GDM1 (cell line): ENCODE results near the gene DEFB131A.
"Not testable (repeated sequence)": the region's sequence is repeated elsewhere in the genome, so short reads cannot be mapped to it uniquely, and the experiment has no call there.

Experiments used
- DNase-seq: peaks from one replicate; lab custom pipeline; 2025; lab: John Stamatoyannopoulos, UW

Gene DEFB131A

DNA sequence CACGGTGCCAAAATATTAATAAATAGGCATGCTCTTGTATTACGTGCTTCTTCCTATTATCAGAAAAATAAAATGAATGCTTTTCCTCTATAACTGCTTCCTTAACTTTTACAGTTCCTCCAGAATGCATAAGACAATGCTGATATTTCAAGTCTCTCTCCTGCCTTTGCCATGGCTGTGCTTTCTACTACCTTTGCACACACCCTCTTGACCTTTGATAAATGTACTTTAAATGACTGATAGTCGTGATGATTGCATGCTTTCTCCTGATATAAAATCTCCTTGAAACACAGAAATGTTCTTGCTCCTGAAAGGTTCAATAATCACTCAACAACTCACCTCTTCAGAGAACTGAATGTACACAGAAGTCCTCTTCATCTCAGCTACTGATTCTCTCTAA is at the start of gene DEFB131A:
DEFB131A (plus strand) TSS at position 301 of the 400 bp plus-strand sequence. CDS start 120 bp downstream, outside the sequence.
- not testable (repeated sequence) for DNase-seq

DNA sequence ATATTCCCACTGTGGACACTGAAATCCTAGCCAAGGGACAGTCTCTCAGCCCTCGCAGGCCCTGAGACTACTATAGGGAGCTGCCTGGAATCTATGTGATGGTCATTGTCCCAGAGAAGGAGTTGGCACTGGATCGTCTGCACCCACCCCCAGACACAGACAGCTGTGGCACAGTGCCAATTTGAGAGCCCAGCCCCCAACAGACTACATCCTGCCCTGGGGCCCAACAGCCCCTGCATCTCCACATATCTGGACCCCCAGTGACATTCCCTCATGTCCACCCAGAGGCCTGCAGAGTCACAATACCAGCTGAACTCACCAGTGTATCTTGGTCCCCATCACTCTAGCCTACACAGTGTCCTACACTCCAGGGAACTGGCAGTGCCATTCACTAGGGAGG is 38.4 kb upstream of the DEFB131A start:
- DNase-seq = not testable (repeated sequence)

DNA sequence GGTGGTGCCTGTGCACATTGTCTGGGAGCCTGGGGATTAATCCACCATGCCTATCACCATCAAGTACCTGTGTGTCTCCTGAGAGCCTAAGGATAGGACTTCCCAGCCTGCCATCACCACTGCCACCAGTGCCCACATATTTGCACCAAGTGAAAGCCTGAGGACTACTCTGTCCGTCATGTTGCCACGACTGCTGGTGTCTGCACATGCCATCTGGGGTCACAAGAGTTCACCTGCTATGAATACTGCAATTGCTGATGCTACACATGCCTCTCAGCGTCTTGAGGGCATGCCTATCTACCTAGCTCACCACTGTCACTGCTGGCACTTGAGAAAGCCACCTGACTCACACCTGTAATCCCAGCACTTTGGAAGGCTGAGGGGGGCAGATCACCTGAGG is 37.7 kb upstream of the DEFB131A start:
- DNase-seq = not testable (repeated sequence)

DNA sequence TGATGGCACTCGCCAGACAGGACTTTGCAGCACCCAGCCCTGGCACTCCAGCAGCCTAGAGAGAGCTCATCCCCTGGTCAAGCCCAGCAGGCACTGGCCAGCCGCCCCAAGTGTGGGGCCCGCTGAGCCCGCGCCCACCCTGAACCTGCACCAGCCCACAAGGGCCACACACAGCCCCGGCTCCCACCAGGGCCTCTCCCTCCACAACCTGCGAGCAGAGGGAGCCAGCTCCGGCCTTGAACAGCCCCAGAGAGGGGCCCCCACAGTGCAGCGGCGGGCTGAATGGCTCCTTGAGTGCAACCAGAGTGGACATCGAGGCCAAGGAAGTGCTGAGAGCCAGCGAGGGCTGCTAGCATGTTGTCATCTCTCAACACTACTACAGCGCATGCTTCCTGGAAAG is 34.4 kb upstream of the DEFB131A start:
- no peak for DNase-seq

GRCh38 chr4:9421884-9422455 is 22.2 kb upstream of the DEFB131A start:
- DNase-seq = not testable (repeated sequence)

GRCh38 chr4:9425916-9426315 is 18.3 kb upstream of the DEFB131A start:
- not testable (repeated sequence) for DNase-seq

- not testable (repeated sequence) for DNase-seq
Observed at GRCh38 chr4:9430061-9430460, 14.2 kb upstream of the DEFB131A start.

DNA sequence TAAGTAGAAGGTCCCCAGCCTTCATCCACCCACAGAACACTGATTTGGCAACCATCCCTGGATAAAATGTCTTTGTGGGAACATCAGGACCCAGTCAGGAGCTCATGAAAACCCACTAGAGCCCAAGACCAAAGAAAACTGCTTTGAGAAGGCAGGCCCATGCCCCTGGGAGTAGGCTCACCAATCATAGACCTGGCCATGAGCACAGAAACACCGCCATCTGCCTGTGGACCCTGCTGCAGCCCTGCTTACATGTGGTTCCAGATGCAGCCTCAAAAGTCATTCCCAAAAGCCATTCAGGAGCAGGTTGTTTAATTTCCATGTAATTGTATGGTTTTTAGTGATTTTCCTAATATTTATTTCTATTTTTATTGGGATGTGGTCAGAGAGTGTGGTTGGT is 10.9 kb upstream of the DEFB131A start:
- not testable (repeated sequence) for DNase-seq

GRCh38 chr4:9436728-9437127 is 7.5 kb upstream of the DEFB131A start:
- DNase-seq = not testable (repeated sequence)

GRCh38 chr4:9442355-9442754 is 1.9 kb upstream of the DEFB131A start:
- not testable (repeated sequence) for DNase-seq

DNA sequence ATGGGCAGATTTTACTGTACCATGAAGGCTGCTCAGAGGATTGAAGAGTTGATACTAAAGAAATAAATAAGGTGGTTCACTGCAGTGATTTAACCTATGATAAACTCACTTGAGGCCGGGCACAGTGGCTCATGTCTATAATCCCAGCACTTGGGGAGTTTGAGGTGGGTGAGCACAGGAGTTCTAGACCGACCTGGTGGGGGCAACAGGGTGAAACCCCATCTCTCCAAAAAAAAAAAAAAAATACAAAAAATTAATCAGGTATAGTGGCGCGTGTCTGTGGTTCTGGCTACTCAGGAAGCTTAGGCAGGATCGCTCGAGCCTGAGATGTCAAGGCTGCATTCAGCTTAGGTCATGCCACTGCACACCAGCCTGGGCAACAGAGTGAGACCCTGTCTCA is 467 bp downstream of the DEFB131A start:
- not testable (repeated sequence) for DNase-seq

DNA sequence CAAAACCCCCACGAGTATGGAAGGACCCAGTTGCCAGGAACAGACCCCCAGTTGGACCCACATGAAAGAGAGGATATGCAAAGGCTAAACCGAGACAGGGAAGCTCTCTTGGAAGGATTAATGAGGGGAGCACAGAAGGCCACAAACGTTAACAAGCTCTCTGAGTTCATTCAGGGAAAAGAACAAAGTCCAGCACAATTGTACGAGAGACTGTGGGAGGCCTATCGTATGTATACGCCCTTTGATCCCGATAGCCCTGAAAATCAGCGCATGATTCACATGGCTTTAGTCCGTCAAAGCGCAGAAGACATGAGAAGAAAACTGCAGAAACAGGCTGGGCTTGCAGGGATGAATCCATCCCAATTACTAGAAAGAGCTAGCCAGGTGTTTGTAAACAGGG is 8.0 kb downstream of the DEFB131A start:
- not testable (repeated sequence) for DNase-seq

DNA sequence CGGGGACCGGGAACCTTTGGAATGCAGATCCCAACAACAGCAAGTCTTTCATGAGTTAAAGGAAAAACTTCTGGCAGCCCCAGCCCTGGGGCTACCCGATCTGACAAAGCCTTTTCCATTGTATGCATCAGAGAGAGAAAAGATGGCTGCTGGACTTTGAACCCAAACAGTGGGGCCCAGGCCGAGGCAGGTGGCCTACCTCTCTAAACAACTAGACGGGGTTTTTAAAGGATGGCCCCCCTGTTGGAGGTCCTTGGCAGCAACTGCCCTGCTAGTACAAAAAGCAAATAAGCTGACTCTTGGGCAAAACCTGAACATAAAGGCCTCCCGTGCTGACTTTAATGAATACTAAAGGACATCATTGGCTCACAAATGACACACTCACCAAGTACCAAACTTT is 10.1 kb downstream of the DEFB131A start:
- DNase-seq = not testable (repeated sequence)

DNA sequence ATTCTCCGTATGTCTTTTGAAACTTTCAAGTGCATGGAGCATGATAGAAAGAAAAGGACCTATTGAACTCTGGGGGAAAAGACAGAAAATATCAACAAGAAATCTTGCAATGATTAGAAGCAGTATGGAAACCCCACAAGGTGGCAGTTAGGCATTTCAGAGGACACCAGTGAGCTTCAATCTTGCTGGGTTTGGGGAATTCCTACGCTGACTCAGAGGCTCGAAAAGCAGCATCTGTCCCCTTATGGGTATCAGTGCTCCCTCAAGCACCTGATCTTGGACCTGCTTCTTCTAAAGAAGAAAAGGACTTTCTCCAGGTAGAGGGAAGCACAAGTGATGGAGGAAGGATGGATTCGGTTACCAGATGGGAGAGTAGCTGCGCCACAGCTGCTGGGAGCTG is 10.8 kb downstream of the DEFB131A start:
- not testable (repeated sequence) for DNase-seq

- not testable (repeated sequence) for DNase-seq
Observed at GRCh38 chr4:9479466-9479865, 35.3 kb downstream of the DEFB131A start.

DNA sequence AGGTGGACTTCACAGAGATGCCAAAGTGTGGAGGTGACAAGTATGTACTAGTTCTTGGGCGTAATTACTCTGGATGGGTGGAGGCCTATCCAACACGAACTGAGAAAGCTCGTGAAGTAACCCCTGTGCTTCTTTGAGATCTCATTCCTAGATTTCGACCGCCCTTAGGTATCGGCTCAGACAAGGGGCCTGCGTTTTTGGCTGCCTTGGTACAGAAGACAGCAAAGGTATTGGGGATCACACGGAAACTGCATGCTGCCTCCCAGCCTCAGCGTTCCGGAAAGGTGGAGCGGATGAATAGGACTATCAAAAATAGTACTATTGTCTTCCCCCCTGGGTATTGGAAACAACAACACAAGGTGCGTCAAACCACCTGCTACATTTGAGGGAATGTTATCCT is 35.9 kb downstream of the DEFB131A start:
- not testable (repeated sequence) for DNase-seq

- DNase-seq = not testable (repeated sequence)
Observed at GRCh38 chr4:9482871-9483270, 38.7 kb downstream of the DEFB131A start.

DNA sequence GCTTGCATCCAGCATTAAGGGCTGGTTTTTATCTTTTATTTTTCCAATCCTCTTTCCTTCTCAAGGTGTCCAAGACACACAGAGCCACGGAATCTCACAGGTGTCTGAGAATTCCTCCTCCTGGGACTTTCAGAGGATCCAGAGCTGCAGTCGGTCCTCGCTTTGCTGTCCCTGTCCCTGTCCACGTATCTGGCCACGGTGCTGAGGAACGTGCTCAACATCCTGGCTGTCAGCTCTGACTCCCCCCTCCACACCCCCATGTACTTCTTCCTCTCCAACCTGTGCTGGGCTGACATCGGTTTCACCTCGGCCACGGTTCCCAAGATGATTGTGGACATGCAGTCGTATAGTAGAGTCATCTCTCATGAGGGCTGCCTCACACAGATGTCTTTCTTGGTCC is 39.5 kb downstream of the DEFB131A start:
- not testable (repeated sequence) for DNase-seq

- not testable (repeated sequence) for DNase-seq
Observed at GRCh38 chr4:9486880-9487279, 42.7 kb downstream of the DEFB131A start.

GRCh38 chr4:9488796-9489195 is 44.6 kb downstream of the DEFB131A start:
- DNase-seq = not testable (repeated sequence)

DNA sequence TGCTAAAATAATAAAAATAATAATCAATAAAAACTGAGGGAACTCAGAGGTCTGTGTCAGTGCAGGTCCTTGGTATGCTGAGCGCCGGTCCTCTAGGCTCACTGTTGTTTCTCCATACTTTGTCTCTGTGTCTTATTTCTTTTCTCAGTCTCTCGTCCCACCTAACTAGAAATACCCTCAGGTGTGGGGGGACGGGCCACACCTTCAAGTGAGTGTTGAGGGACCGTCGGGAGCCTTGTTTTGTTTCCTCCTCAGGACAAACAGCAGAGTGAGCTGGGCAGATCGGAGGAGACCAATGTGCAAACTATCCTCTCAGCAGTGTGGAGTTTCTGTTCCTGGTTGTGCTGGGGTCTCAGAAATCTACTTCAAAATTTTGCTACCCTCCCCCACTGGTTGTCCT is 46.3 kb downstream of the DEFB131A start:
- DNase-seq = not testable (repeated sequence)

- DNase-seq = not testable (repeated sequence)
Observed at GRCh38 chr4:9490986-9491385, 46.8 kb downstream of the DEFB131A start.

DNA sequence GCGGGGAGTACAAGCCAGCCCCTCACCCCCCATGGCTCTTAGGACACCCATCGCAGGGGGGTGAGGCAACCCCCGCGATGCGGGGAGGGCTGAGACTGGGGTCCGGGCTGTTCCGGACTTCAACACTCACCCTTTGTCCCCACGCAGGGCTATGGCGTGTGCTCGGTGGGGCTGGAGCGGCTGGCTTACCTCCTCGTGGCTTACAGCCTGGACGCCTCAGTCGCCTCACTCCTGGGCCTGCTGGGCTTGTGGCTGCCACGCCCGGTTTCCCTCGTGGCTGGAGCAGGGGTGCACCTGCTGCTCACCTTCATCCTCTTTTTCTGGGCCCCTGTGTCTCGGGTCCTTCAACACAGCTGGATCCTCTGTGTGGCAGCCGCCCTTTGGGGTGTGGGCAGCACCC is 49.4 kb downstream of the DEFB131A start:
- DNase-seq = not testable (repeated sequence)
